NCI-H82 (cell line): ENCODE results near the gene VCL.

ENCODE experiments used
- DNase-seq: peaks from one replicate; lab custom pipeline; 2025; lab: John Stamatoyannopoulos, UW

Gene VCL

GRCh38 chr10:74151879-74152722 is 154.2 kb downstream of the VCL start:
- DNase-seq = no peak

- DNase-seq = peak; percentile 19
Measured at GRCh38 chr10:74153123-74153522, 155.2 kb downstream of the VCL start.

DNA sequence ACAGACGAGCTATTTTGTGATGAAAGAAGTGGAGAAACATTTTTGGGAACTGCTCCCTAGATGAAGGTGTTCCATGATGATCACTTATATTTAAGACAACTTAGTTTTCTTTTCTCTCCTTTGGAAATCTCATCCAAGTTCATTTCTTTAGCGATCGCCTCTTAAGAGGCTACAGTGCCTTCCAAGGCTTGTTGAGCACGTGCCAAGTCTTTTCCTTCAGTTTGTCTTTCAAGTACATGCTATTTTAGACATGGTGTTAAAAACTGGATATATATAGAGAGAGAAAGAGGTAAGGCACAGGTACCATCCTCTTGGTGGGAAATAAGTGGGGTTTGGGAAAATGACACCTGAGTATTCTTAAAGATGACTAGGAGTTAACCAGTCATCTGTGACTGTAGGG is 155.8 kb downstream of the VCL start:
- DNase-seq = no peak

- DNase-seq = peak; percentile 25
Measured at GRCh38 chr10:74156919-74157289, 159.0 kb downstream of the VCL start.

DNA sequence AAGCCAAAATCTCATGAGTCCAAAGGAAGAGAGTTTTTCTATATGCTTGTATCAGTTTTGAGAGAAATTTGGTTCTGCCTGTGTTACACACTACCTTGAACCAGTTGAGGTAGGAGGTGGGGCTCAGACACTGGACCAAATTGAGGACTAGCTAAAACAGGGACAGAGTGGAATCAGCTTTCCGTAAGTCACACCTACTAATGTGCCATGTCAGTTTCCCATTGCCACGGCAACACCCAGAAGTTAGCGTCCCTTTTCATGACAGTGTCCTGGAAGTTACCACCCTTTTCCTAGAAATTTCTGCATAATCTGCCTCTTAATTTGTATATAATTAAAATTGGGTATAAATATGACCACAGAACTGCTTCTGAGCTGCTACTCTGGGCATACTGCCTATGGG is 162.1 kb downstream of the VCL start:
- no peak for DNase-seq

DNA sequence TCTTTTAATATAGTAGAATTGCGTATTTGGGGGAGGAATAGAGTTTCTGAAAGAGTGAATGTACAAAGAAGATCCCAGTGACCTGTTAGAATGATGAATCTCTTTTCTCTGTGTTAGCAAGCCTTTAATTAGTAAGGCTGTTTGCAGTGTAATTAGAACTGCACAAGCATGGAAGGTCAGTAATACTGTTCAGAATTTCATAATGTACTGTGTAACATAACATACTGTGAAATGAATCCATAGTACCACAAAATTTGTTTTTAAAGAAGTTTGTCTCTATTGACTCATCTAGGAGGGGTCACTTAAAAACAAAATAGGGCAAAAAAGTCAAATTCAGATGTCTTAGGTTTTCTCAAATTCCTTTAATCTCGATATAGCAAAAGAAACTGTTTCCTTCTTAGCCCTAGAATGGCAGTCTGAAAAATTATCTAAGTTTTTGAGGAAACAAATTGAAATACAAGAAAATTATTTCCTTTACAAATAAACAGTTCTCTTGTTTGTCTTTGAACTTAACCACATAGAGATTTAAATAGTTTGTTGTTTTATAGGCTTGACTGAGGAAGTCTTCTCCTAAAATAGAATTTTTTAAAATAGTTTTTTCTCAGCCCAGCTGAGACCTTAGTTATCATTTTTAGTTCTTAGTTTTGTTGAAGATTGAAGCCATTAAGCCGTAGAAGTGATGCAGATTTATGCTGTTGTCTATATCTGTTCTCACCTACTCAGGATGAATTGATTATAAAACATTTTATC is 165.6 kb downstream of the VCL start:
- no peak for DNase-seq

- DNase-seq = no peak
Measured at GRCh38 chr10:74164716-74165529, 167.0 kb downstream of the VCL start.

- no peak for DNase-seq
Measured at GRCh38 chr10:74165530-74165901, 167.6 kb downstream of the VCL start.

- DNase-seq = no peak
Measured at GRCh38 chr10:74167443-74167842, 169.5 kb downstream of the VCL start.
